Liver (tissue), 9 donors: Measurements from ENCODE around the gene CCT4. TPM values are rescaled to one million over a fixed set of nuclear protein-coding genes. Genes with fewer than 3 reads are reported as not detected.
"Not testable (repeated sequence)": the region's sequence is repeated elsewhere in the genome, so short reads cannot be mapped to it uniquely, and the experiment has no call there.

ENCODE experiments used
- DNase-seq: peaks from one replicate; pipeline ENCODE4 v3.0.0-alpha.2; 2017; ENCODE audit warnings: low spot score
- H3K27ac ChIP-seq, 2 donors: one replicate each; pipeline ENCODE4 v1.7.0; 2013; ENCODE audit warnings: inconsistent platforms in 2 of 2, low read length in 2 of 2, control low read depth in 1 of 2, low read depth in 1 of 2, mild to moderate bottlenecking in 1 of 2
- H3K27me3 ChIP-seq, 4 donors: one replicate each; pipeline versions ENCODE4 v1.6.1 to v1.7.0; 2013; ENCODE audit warnings: low read length in 3 of 4, inconsistent platforms in 1 of 4, mild to moderate bottlenecking in 1 of 4, moderate library complexity in 1 of 4; ENCODE audit not compliant: control insufficient read depth in 4 of 4, insufficient read depth in 4 of 4
- H3K36me3 ChIP-seq, 4 donors: one replicate each; pipeline versions ENCODE4 v1.6.1 to v1.7.0; 2013; ENCODE audit warnings: low read length in 3 of 4, mild to moderate bottlenecking in 3 of 4, low read depth in 1 of 4, moderate library complexity in 1 of 4; ENCODE audit not compliant: control insufficient read depth in 4 of 4, insufficient read depth in 3 of 4
- H3K4me1 ChIP-seq, 4 donors: one replicate each; pipeline versions ENCODE4 v1.6.1 to v1.7.0; 2013; ENCODE audit warnings: low read length in 3 of 4, mild to moderate bottlenecking in 3 of 4, moderate library complexity in 1 of 4; ENCODE audit not compliant: control insufficient read depth in 4 of 4, insufficient read depth in 4 of 4
- H3K4me3 ChIP-seq, 3 donors: one replicate each; pipeline versions ENCODE4 v1.6.1 to v1.7.0; 2013; ENCODE audit warnings: low read length in 3 of 3, control low read depth in 1 of 3, low read depth in 1 of 3, mild to moderate bottlenecking in 1 of 3
- H3K9ac ChIP-seq, 2 donors: one replicate each; pipeline ENCODE4 v1.7.0; 2013; ENCODE audit warnings: low read length in 2 of 2, mild to moderate bottlenecking in 2 of 2, moderate library complexity in 2 of 2, control low read depth in 1 of 2, low read depth in 1 of 2
- H3K9me3 ChIP-seq, 4 donors: one replicate each; pipeline versions ENCODE4 v1.6.1 to v1.7.0; 2013; ENCODE audit warnings: low read length in 3 of 4; ENCODE audit not compliant: control insufficient read depth in 4 of 4
- EGR1 ChIP-seq, 2 donors: IDR thresholded peaks; 2 replicates each; pipeline ENCODE4 v1.6.1; 2016 to 2018; ENCODE audit warnings: antibody characterized with exemption in 2 of 2, low read depth in 2 of 2
- FOXA1 ChIP-seq: IDR thresholded peaks from 2 replicates; pipeline ENCODE4 v1.6.1; 2016; ENCODE audit warnings: antibody characterized with exemption
- FOXA2 ChIP-seq: IDR thresholded peaks from 2 replicates; pipeline ENCODE4 v1.6.1; 2016; ENCODE audit warnings: antibody characterized with exemption
- GABPA ChIP-seq, 2 donors: IDR thresholded peaks in 1 of 2; conservative IDR thresholded peaks in 1 of 2; 2 replicates each; pipeline ENCODE4 v1.6.1; 2016; ENCODE audit warnings: antibody characterized with exemption in 2 of 2, mild to moderate bottlenecking in 1 of 2, moderate library complexity in 1 of 2
- HNF4A ChIP-seq, 2 donors: conservative IDR thresholded peaks; 2 replicates each; pipeline ENCODE4 v1.6.1; 2016; ENCODE audit warnings: antibody characterized with exemption in 2 of 2, mild to moderate bottlenecking in 2 of 2
- HNF4G ChIP-seq: IDR thresholded peaks from 2 replicates; pipeline ENCODE4 v1.6.1; 2016; ENCODE audit warnings: antibody characterized with exemption
- NR2F2 ChIP-seq: IDR thresholded peaks from 2 replicates; pipeline ENCODE4 v1.6.1; 2016; ENCODE audit warnings: antibody characterized with exemption
- RAD21 ChIP-seq, 2 donors: IDR thresholded peaks; 2 replicates each; pipeline ENCODE4 v1.6.1; 2016; ENCODE audit warnings: antibody characterized with exemption in 2 of 2, mild to moderate bottlenecking in 2 of 2
- RXRA ChIP-seq, 2 donors: IDR thresholded peaks; 2 replicates each; pipeline ENCODE4 v1.6.1; 2017 to 2018; ENCODE audit warnings: antibody characterized with exemption in 2 of 2, mild to moderate bottlenecking in 1 of 2
- SP1 ChIP-seq: IDR thresholded peaks from 2 replicates; pipeline ENCODE4 v1.6.1; 2018; ENCODE audit warnings: antibody characterized with exemption, mild to moderate bottlenecking
- TAF1 ChIP-seq: conservative IDR thresholded peaks from 2 replicates; pipeline ENCODE4 v1.6.1; 2016; ENCODE audit warnings: antibody characterized with exemption, mild to moderate bottlenecking
- YY1 ChIP-seq: IDR thresholded peaks from 2 replicates; pipeline ENCODE4 v1.6.1; 2016; ENCODE audit warnings: antibody characterized with exemption, mild to moderate bottlenecking
- WGBS: extraction: QIAGEN DNeasy Blood & Tissue Kit; methylation state at CpG from one replicate; pipeline ENCODE4 v1.1.7; 2013; 5-methylcytosine and 5-hydroxymethylcytosine counted together
- polyA plus RNA-seq, 2 donors: library from polyadenylated mRNA; stranded (reverse) in 1 of 2; unstranded in 1 of 2; fragments of 200-250 nt in 1 of 2; fragments of >200 nt in 1 of 2; fragmentation: Nextera tagmentation in 1 of 2; extraction: Ambion mirVana in 1 of 2; gene quantifications; one replicate each; pipeline versions ENCODE4 v1.2.1 to v1.2.3, GENCODE V29; 2013 to 2015
- total RNA-seq, 2 donors: library from RNA; depleted of rRNA; stranded (reverse); fragments of >200 nt; gene quantifications; one replicate each; pipeline ENCODE4 v1.2.3, GENCODE V29; 2014
- TF ChIP-seq, protein P1 (sequence below): IDR thresholded peaks from 2 replicates; pipeline ENCODE4 v1.6.1; 2016; ENCODE audit warnings: antibody characterized with exemption, mild to moderate bottlenecking
- TF ChIP-seq, protein P2 (sequence below): IDR thresholded peaks from 2 replicates; pipeline ENCODE4 v1.6.1; 2016; ENCODE audit warnings: antibody characterized with exemption
- TF ChIP-seq, protein P3 (sequence below): fragments of 150-350 bp; IDR thresholded peaks from 2 replicates; pipeline ENCODE4 v1.5.1; 2017; ENCODE audit warnings: improper control_type of control experiment, low read depth, low read length; ENCODE audit not compliant: missing input control
- TF ChIP-seq, protein P4 (sequence below): IDR thresholded peaks from 2 replicates; pipeline ENCODE4 v1.6.1; 2016; ENCODE audit warnings: antibody characterized with exemption
- TF ChIP-seq, protein P5 (sequence below): IDR thresholded peaks from 2 replicates; pipeline ENCODE4 v1.6.1; 2016; ENCODE audit warnings: antibody characterized with exemption
- donor health status: healthy.
- donor health status: healthy.
- donor health status: healthy.
- donor health status: healthy.
- donor health status: healthy.

The CCT4 gene
- total and polyA plus RNA-seq, 4 donors = 35.7 to 65.2 (median 38.4) TPM

DNA sequence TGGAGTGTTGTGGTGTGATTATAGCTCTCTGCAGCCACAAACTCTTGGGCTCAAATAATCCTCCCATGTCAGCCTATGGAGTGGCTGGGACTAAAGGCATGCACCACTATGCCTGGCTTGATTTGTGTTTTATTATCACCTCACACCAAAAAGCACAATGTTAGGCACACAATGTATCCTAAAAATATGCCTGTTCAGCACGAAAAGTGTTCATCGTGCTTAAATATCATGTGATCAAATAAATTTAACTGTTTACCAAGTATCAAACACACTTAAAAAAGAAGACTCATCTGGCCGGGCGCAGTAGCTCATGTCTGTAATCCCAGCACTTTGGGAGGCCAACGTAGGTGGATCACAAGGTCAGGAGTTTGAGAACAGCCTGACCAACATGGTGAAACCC lies 5.6 kb downstream of the CCT4 start:
- no peak overlapping the region for H3K4me3 ChIP-seq
- no peaks in the 10 kb centered on the region for H3K27me3 ChIP-seq
- peaks cover 10 to 64% (median 52%) of the 10 kb centered on the region in 4 donors for H3K36me3 ChIP-seq
- H3K27ac ChIP-seq = no peak overlapping the region
- no peak for DNase-seq
- no peaks in the 10 kb centered on the region for H3K9me3 ChIP-seq
- H3K9ac ChIP-seq = no peak overlapping the region
- WGBS = 95% methylated on average over 5 of the region's 5 CpGs
- peaks cover 1 to 18% (median 8%) of the 10 kb centered on the region in 4 donors for H3K4me1 ChIP-seq
- TF ChIP-seq TAF1 = no peak
- TF ChIP-seq, protein P1, sequence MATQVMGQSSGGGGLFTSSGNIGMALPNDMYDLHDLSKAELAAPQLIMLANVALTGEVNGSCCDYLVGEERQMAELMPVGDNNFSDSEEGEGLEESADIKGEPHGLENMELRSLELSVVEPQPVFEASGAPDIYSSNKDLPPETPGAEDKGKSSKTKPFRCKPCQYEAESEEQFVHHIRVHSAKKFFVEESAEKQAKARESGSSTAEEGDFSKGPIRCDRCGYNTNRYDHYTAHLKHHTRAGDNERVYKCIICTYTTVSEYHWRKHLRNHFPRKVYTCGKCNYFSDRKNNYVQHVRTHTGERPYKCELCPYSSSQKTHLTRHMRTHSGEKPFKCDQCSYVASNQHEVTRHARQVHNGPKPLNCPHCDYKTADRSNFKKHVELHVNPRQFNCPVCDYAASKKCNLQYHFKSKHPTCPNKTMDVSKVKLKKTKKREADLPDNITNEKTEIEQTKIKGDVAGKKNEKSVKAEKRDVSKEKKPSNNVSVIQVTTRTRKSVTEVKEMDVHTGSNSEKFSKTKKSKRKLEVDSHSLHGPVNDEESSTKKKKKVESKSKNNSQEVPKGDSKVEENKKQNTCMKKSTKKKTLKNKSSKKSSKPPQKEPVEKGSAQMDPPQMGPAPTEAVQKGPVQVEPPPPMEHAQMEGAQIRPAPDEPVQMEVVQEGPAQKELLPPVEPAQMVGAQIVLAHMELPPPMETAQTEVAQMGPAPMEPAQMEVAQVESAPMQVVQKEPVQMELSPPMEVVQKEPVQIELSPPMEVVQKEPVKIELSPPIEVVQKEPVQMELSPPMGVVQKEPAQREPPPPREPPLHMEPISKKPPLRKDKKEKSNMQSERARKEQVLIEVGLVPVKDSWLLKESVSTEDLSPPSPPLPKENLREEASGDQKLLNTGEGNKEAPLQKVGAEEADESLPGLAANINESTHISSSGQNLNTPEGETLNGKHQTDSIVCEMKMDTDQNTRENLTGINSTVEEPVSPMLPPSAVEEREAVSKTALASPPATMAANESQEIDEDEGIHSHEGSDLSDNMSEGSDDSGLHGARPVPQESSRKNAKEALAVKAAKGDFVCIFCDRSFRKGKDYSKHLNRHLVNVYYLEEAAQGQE = no peak
- TF ChIP-seq NR2F2 = no peak
- TF ChIP-seq GABPA (IDR thresholded peaks at IDR 0.05 in 1 of 2, conservative IDR thresholded peaks at IDR 0.05 in 1 of 2) = no peak
- TF ChIP-seq EGR1 (IDR thresholded peaks at IDR 0.05; ENCODE audit: low read depth in 2 of 2) = no peak
- TF ChIP-seq RAD21 (IDR thresholded peaks at IDR 0.05) = no peak
- no peak for TF ChIP-seq HNF4G

DNA sequence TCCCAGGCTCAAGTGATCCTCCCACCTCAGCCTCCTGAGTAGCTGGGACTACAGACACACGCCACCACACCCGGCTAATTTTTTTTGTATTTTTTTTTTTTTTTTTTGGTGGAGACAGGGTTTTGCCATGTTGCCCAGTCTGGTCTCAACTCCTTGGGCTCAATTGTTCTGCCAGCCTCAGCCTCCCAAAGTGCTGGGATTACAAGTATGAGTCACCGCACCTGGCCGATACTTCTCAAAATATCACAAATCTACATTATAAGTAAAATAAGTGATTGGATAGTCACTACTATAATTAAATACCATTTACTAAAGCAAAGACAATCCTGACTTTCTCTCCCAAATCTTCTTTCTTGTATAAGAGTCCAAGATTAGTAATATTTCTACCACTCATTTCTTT lies 9.1 kb downstream of the CCT4 start:
- WGBS = 99% methylated on average over 4 of the region's 4 CpGs
- peaks cover 12 to 87% (median 72%) of the 10 kb centered on the region in 4 donors for H3K36me3 ChIP-seq

DNA sequence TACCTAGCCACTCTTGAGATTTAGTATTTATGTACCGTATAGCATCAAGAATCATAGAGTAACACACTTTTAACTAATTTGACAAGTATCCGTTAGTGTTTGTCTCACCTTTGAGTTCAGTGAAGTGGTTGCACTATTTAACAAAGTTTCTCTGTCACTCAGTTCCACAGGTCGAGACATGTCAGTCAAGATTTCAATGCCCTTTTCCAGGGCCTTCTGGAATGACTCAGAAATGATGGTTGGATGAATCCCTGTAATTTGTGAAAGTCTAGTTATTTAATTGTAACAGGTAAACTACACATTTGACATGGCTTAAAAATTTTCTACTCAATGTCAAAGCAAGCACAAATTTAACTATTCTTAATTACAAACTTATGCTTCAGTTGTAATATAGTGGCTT lies 9.7 kb downstream of the CCT4 start:
- H3K36me3 ChIP-seq = peaks cover 14 to 87% (median 71%) of the 10 kb centered on the region in 4 donors
- no peaks in the 10 kb centered on the region for H3K9me3 ChIP-seq
- no peaks in the 10 kb centered on the region for H3K27me3 ChIP-seq
- no peak overlapping the region for H3K27ac ChIP-seq
- WGBS = 97% methylated on average over 3 of the region's 3 CpGs
- no peak overlapping the region for H3K9ac ChIP-seq
- no peak for DNase-seq
- no peak overlapping the region for H3K4me3 ChIP-seq
- H3K4me1 ChIP-seq = no peaks in the 10 kb centered on the region
- TF ChIP-seq, protein P2, sequence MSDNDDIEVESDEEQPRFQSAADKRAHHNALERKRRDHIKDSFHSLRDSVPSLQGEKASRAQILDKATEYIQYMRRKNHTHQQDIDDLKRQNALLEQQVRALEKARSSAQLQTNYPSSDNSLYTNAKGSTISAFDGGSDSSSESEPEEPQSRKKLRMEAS = no peak
- no peak for TF ChIP-seq HNF4G
- no peak for TF ChIP-seq TAF1
- TF ChIP-seq RXRA (IDR thresholded peaks at IDR 0.05) = no peak
- TF ChIP-seq, protein P1 = no peak
- no peak for TF ChIP-seq HNF4A (conservative IDR thresholded peaks at IDR 0.05)
- no peak for TF ChIP-seq NR2F2
- TF ChIP-seq YY1 = no peak
- no peak for TF ChIP-seq EGR1 (IDR thresholded peaks at IDR 0.05; ENCODE audit: low read depth in 2 of 2)
- no peak for TF ChIP-seq SP1
- no peak for TF ChIP-seq FOXA1
- TF ChIP-seq FOXA2 = no peak
- TF ChIP-seq, protein P3, sequence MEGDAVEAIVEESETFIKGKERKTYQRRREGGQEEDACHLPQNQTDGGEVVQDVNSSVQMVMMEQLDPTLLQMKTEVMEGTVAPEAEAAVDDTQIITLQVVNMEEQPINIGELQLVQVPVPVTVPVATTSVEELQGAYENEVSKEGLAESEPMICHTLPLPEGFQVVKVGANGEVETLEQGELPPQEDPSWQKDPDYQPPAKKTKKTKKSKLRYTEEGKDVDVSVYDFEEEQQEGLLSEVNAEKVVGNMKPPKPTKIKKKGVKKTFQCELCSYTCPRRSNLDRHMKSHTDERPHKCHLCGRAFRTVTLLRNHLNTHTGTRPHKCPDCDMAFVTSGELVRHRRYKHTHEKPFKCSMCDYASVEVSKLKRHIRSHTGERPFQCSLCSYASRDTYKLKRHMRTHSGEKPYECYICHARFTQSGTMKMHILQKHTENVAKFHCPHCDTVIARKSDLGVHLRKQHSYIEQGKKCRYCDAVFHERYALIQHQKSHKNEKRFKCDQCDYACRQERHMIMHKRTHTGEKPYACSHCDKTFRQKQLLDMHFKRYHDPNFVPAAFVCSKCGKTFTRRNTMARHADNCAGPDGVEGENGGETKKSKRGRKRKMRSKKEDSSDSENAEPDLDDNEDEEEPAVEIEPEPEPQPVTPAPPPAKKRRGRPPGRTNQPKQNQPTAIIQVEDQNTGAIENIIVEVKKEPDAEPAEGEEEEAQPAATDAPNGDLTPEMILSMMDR = no peak
- TF ChIP-seq, protein P4, sequence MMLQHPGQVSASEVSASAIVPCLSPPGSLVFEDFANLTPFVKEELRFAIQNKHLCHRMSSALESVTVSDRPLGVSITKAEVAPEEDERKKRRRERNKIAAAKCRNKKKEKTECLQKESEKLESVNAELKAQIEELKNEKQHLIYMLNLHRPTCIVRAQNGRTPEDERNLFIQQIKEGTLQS = no peak
- TF ChIP-seq, protein P5, sequence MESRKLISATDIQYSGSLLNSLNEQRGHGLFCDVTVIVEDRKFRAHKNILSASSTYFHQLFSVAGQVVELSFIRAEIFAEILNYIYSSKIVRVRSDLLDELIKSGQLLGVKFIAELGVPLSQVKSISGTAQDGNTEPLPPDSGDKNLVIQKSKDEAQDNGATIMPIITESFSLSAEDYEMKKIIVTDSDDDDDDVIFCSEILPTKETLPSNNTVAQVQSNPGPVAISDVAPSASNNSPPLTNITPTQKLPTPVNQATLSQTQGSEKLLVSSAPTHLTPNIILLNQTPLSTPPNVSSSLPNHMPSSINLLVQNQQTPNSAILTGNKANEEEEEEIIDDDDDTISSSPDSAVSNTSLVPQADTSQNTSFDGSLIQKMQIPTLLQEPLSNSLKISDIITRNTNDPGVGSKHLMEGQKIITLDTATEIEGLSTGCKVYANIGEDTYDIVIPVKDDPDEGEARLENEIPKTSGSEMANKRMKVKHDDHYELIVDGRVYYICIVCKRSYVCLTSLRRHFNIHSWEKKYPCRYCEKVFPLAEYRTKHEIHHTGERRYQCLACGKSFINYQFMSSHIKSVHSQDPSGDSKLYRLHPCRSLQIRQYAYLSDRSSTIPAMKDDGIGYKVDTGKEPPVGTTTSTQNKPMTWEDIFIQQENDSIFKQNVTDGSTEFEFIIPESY = no peak

More for the DNA sequence above, 9.1 kb downstream of the CCT4 start:
- H3K9me3 ChIP-seq, H3K4me3 ChIP-seq, H3K9ac ChIP-seq, H3K27ac ChIP-seq, H3K4me1 ChIP-seq, DNase-seq, H3K27me3 ChIP-seq: not testable (repeated sequence)
